Liver (tissue), 9 donors: ENCODE measurements around the gene RASIP1. TPM values are rescaled to one million over a fixed set of nuclear protein-coding genes. Genes with fewer than 3 reads are reported as not detected.

Experiments used
- DNase-seq: peaks from one replicate; pipeline ENCODE4 v3.0.0-alpha.2; 2017; ENCODE audit warnings: low spot score
- H3K27ac ChIP-seq, 2 donors: one replicate each; pipeline ENCODE4 v1.7.0; 2013; ENCODE audit warnings: inconsistent platforms in 2 of 2, low read length in 2 of 2, control low read depth in 1 of 2, low read depth in 1 of 2, mild to moderate bottlenecking in 1 of 2
- H3K27me3 ChIP-seq, 4 donors: one replicate each; pipeline versions ENCODE4 v1.6.1 to v1.7.0; 2013; ENCODE audit warnings: low read length in 3 of 4, inconsistent platforms in 1 of 4, mild to moderate bottlenecking in 1 of 4, moderate library complexity in 1 of 4; ENCODE audit not compliant: control insufficient read depth in 4 of 4, insufficient read depth in 4 of 4
- H3K36me3 ChIP-seq, 4 donors: one replicate each; pipeline versions ENCODE4 v1.6.1 to v1.7.0; 2013; ENCODE audit warnings: low read length in 3 of 4, mild to moderate bottlenecking in 3 of 4, low read depth in 1 of 4, moderate library complexity in 1 of 4; ENCODE audit not compliant: control insufficient read depth in 4 of 4, insufficient read depth in 3 of 4
- H3K4me1 ChIP-seq, 4 donors: one replicate each; pipeline versions ENCODE4 v1.6.1 to v1.7.0; 2013; ENCODE audit warnings: low read length in 3 of 4, mild to moderate bottlenecking in 3 of 4, moderate library complexity in 1 of 4; ENCODE audit not compliant: control insufficient read depth in 4 of 4, insufficient read depth in 4 of 4
- H3K4me3 ChIP-seq, 3 donors: one replicate each; pipeline versions ENCODE4 v1.6.1 to v1.7.0; 2013; ENCODE audit warnings: low read length in 3 of 3, control low read depth in 1 of 3, low read depth in 1 of 3, mild to moderate bottlenecking in 1 of 3
- H3K9ac ChIP-seq, 2 donors: one replicate each; pipeline ENCODE4 v1.7.0; 2013; ENCODE audit warnings: low read length in 2 of 2, mild to moderate bottlenecking in 2 of 2, moderate library complexity in 2 of 2, control low read depth in 1 of 2, low read depth in 1 of 2
- H3K9me3 ChIP-seq, 4 donors: one replicate each; pipeline versions ENCODE4 v1.6.1 to v1.7.0; 2013; ENCODE audit warnings: low read length in 3 of 4; ENCODE audit not compliant: control insufficient read depth in 4 of 4
- EGR1 ChIP-seq, 2 donors: IDR thresholded peaks; 2 replicates each; pipeline ENCODE4 v1.6.1; 2016 to 2018; ENCODE audit warnings: antibody characterized with exemption in 2 of 2, low read depth in 2 of 2
- FOXA1 ChIP-seq: IDR thresholded peaks from 2 replicates; pipeline ENCODE4 v1.6.1; 2016; ENCODE audit warnings: antibody characterized with exemption
- FOXA2 ChIP-seq: IDR thresholded peaks from 2 replicates; pipeline ENCODE4 v1.6.1; 2016; ENCODE audit warnings: antibody characterized with exemption
- GABPA ChIP-seq, 2 donors: IDR thresholded peaks in 1 of 2; conservative IDR thresholded peaks in 1 of 2; 2 replicates each; pipeline ENCODE4 v1.6.1; 2016; ENCODE audit warnings: antibody characterized with exemption in 2 of 2, mild to moderate bottlenecking in 1 of 2, moderate library complexity in 1 of 2
- HNF4A ChIP-seq, 2 donors: conservative IDR thresholded peaks; 2 replicates each; pipeline ENCODE4 v1.6.1; 2016; ENCODE audit warnings: antibody characterized with exemption in 2 of 2, mild to moderate bottlenecking in 2 of 2
- HNF4G ChIP-seq: IDR thresholded peaks from 2 replicates; pipeline ENCODE4 v1.6.1; 2016; ENCODE audit warnings: antibody characterized with exemption
- JUND ChIP-seq, 2 donors: IDR thresholded peaks; 2 replicates each; pipeline ENCODE4 v1.6.1; 2016; ENCODE audit warnings: antibody characterized with exemption in 2 of 2
- RAD21 ChIP-seq, 2 donors: IDR thresholded peaks; 2 replicates each; pipeline ENCODE4 v1.6.1; 2016; ENCODE audit warnings: antibody characterized with exemption in 2 of 2, mild to moderate bottlenecking in 2 of 2
- RXRA ChIP-seq, 2 donors: IDR thresholded peaks; 2 replicates each; pipeline ENCODE4 v1.6.1; 2017 to 2018; ENCODE audit warnings: antibody characterized with exemption in 2 of 2, mild to moderate bottlenecking in 1 of 2
- SP1 ChIP-seq: IDR thresholded peaks from 2 replicates; pipeline ENCODE4 v1.6.1; 2018; ENCODE audit warnings: antibody characterized with exemption, mild to moderate bottlenecking
- TAF1 ChIP-seq: conservative IDR thresholded peaks from 2 replicates; pipeline ENCODE4 v1.6.1; 2016; ENCODE audit warnings: antibody characterized with exemption, mild to moderate bottlenecking
- YY1 ChIP-seq: IDR thresholded peaks from 2 replicates; pipeline ENCODE4 v1.6.1; 2016; ENCODE audit warnings: antibody characterized with exemption, mild to moderate bottlenecking
- WGBS: extraction: QIAGEN DNeasy Blood & Tissue Kit; methylation state at CpG from one replicate; pipeline ENCODE4 v1.1.7; 2013; 5-methylcytosine and 5-hydroxymethylcytosine counted together
- polyA plus RNA-seq, 2 donors: library from polyadenylated mRNA; stranded (reverse) in 1 of 2; unstranded in 1 of 2; fragments of 200-250 nt in 1 of 2; fragments of >200 nt in 1 of 2; fragmentation: Nextera tagmentation in 1 of 2; extraction: Ambion mirVana in 1 of 2; gene quantifications; one replicate each; pipeline versions ENCODE4 v1.2.1 to v1.2.3, GENCODE V29; 2013 to 2015
- total RNA-seq, 2 donors: library from RNA; depleted of rRNA; stranded (reverse); fragments of >200 nt; gene quantifications; one replicate each; pipeline ENCODE4 v1.2.3, GENCODE V29; 2014
- TF ChIP-seq, protein P1 (sequence below): IDR thresholded peaks from 2 replicates; pipeline ENCODE4 v1.6.1; 2016; ENCODE audit warnings: antibody characterized with exemption, mild to moderate bottlenecking
- TF ChIP-seq, protein P2 (sequence below): IDR thresholded peaks from 2 replicates; pipeline ENCODE4 v1.6.1; 2016; ENCODE audit warnings: antibody characterized with exemption
- TF ChIP-seq, protein P3 (sequence below): IDR thresholded peaks from 2 replicates; pipeline ENCODE4 v1.6.1; 2016; ENCODE audit warnings: antibody characterized with exemption
- TF ChIP-seq, protein P4 (sequence below): fragments of 150-350 bp; IDR thresholded peaks from 2 replicates; pipeline ENCODE4 v1.5.1; 2017; ENCODE audit warnings: improper control_type of control experiment, low read depth, low read length; ENCODE audit not compliant: missing input control
- donor health status: healthy.
- donor health status: healthy.
- donor health status: healthy.
- donor health status: healthy.
- donor health status: healthy.

The RASIP1 gene
- total and polyA plus RNA-seq, 4 donors: 1.8 to 5.4 (median 4.5) TPM

DNA sequence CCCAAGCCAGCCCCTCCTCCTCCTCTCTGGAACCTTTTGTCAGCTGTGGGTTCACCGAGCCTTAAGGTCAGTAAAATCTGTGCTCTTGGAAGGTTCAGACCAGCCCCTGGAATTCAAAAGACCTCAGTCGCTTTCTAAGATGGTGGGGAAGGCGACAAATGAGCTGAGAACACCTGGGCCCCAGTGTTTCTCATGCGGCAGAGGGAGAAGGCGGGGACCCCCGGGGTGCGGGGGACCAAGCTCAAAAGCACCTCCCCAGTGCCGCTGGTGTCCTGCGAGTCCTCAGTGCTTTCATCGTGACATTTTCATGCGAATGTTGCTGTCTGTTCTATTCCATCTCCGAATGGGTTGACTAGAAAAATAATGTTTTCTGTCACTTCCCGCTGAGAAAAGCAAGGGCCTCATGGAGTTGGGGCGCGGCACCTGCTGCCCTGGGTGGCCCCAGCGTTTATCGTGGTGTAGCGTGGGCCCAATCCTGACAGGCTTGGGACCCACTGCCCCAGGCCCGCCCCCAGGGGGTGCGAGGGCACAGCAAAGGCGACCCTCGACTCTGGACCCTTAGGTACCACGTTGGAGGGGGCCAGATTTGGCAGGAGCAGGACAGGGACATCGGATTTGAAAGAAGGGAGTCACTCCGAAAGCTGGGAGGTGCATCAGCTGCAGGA lies 66.8 kb downstream of the RASIP1 start:
- Histone ChIP-seq H3K9ac (no peak overlapping the region), H3K27me3 (no peaks in the 10 kb centered on the region), H3K27ac (no peak overlapping the region), H3K4me3 (no peak overlapping the region), H3K36me3 (no peaks in the 10 kb centered on the region), H3K4me1 (peaks cover 0 to 3% (median 0%) of the 10 kb centered on the region in 4 donors), H3K9me3 (no peaks in the 10 kb centered on the region)
- 79% methylated on average over 25 of the region's 25 CpGs for WGBS
- TF ChIP-seq RXRA (IDR thresholded peaks at IDR 0.05) (no peak), RAD21 (IDR thresholded peaks at IDR 0.05) (no peak), JUND (IDR thresholded peaks at IDR 0.05) (no peak), HNF4G (no peak), YY1 (no peak), HNF4A (conservative IDR thresholded peaks at IDR 0.05) (no peak), EGR1 (IDR thresholded peaks at IDR 0.05; ENCODE audit: low read depth in 2 of 2) (no peak), SP1 (no peak), FOXA2 (no peak), GABPA (IDR thresholded peaks at IDR 0.05 in 1 of 2, conservative IDR thresholded peaks at IDR 0.05 in 1 of 2) (no peak), TAF1 (no peak)
- TF ChIP-seq, protein P1, sequence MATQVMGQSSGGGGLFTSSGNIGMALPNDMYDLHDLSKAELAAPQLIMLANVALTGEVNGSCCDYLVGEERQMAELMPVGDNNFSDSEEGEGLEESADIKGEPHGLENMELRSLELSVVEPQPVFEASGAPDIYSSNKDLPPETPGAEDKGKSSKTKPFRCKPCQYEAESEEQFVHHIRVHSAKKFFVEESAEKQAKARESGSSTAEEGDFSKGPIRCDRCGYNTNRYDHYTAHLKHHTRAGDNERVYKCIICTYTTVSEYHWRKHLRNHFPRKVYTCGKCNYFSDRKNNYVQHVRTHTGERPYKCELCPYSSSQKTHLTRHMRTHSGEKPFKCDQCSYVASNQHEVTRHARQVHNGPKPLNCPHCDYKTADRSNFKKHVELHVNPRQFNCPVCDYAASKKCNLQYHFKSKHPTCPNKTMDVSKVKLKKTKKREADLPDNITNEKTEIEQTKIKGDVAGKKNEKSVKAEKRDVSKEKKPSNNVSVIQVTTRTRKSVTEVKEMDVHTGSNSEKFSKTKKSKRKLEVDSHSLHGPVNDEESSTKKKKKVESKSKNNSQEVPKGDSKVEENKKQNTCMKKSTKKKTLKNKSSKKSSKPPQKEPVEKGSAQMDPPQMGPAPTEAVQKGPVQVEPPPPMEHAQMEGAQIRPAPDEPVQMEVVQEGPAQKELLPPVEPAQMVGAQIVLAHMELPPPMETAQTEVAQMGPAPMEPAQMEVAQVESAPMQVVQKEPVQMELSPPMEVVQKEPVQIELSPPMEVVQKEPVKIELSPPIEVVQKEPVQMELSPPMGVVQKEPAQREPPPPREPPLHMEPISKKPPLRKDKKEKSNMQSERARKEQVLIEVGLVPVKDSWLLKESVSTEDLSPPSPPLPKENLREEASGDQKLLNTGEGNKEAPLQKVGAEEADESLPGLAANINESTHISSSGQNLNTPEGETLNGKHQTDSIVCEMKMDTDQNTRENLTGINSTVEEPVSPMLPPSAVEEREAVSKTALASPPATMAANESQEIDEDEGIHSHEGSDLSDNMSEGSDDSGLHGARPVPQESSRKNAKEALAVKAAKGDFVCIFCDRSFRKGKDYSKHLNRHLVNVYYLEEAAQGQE: no peak
- TF ChIP-seq, protein P2, sequence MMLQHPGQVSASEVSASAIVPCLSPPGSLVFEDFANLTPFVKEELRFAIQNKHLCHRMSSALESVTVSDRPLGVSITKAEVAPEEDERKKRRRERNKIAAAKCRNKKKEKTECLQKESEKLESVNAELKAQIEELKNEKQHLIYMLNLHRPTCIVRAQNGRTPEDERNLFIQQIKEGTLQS: no peak
- TF ChIP-seq, protein P3, sequence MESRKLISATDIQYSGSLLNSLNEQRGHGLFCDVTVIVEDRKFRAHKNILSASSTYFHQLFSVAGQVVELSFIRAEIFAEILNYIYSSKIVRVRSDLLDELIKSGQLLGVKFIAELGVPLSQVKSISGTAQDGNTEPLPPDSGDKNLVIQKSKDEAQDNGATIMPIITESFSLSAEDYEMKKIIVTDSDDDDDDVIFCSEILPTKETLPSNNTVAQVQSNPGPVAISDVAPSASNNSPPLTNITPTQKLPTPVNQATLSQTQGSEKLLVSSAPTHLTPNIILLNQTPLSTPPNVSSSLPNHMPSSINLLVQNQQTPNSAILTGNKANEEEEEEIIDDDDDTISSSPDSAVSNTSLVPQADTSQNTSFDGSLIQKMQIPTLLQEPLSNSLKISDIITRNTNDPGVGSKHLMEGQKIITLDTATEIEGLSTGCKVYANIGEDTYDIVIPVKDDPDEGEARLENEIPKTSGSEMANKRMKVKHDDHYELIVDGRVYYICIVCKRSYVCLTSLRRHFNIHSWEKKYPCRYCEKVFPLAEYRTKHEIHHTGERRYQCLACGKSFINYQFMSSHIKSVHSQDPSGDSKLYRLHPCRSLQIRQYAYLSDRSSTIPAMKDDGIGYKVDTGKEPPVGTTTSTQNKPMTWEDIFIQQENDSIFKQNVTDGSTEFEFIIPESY: no peak
- TF ChIP-seq, protein P4, sequence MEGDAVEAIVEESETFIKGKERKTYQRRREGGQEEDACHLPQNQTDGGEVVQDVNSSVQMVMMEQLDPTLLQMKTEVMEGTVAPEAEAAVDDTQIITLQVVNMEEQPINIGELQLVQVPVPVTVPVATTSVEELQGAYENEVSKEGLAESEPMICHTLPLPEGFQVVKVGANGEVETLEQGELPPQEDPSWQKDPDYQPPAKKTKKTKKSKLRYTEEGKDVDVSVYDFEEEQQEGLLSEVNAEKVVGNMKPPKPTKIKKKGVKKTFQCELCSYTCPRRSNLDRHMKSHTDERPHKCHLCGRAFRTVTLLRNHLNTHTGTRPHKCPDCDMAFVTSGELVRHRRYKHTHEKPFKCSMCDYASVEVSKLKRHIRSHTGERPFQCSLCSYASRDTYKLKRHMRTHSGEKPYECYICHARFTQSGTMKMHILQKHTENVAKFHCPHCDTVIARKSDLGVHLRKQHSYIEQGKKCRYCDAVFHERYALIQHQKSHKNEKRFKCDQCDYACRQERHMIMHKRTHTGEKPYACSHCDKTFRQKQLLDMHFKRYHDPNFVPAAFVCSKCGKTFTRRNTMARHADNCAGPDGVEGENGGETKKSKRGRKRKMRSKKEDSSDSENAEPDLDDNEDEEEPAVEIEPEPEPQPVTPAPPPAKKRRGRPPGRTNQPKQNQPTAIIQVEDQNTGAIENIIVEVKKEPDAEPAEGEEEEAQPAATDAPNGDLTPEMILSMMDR: no peak
- no peak for DNase-seq

DNA sequence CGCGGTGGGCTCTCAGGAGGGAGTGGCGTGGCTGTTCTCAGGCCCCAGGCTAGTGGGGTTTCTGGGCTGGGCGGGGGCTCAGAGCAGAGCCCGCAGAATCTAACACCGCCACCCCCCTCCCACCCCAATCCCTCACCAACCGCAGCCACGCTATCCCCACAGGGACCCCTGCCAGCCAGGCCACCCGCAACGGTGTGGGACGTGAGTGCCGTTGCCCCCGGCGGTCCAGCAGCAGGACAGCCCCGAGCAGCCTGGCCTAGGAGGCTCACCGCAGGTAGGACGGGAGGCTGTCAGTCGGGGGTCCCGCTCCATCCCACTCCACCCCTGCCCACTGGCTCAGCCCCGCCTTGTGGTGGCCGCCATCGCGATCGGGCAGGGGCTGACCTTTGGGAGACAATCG lies 67.4 kb downstream of the RASIP1 start, which contains the start of gene NTN5:
TSS of gene NTN5 (minus strand) at position 24 of the 400 bp plus-strand sequence. CDS start 2,031 bp downstream, outside the sequence.
- TF ChIP-seq HNF4G (no peak), RXRA (IDR thresholded peaks at IDR 0.05) (no peak), EGR1 (IDR thresholded peaks at IDR 0.05; ENCODE audit: low read depth in 2 of 2) (no peak), HNF4A (conservative IDR thresholded peaks at IDR 0.05) (no peak), GABPA (IDR thresholded peaks at IDR 0.05 in 1 of 2, conservative IDR thresholded peaks at IDR 0.05 in 1 of 2) (no peak), TAF1 (no peak), YY1 (no peak), FOXA1 (no peak), JUND (IDR thresholded peaks at IDR 0.05) (no peak), RAD21 (IDR thresholded peaks at IDR 0.05) (no peak)
- TF ChIP-seq, protein P1: no peak
- TF ChIP-seq, protein P4: no peak
- 83% methylated on average over 25 of the region's 25 CpGs for WGBS
- Histone ChIP-seq H3K27ac (no peak within 1 kb of the TSS), H3K4me1 (peaks cover 0 to 3% (median 0%) of the 10 kb centered on the region in 4 donors), H3K27me3 (no peaks in the 10 kb centered on the region), H3K9me3 (no peaks in the 10 kb centered on the region), H3K36me3 (no peaks in the 10 kb centered on the region), H3K9ac (no peak within 1 kb of the TSS), H3K4me3 (no peak within 1 kb of the TSS)
- DNase-seq: no peak
